Spleen (tissue), 13 donors: ENCODE data around the gene CD36. TPM values are rescaled to one million over a fixed set of nuclear protein-coding genes. Genes with fewer than 3 reads are reported as not detected.

Experiments used
- DNase-seq: peaks from one replicate; pipeline ENCODE4 v3.0.0-alpha.2; 2020
- H3K27ac ChIP-seq, 8 donors: fragments of 200-600 bp; sonication (generic) in 7 of 8; 1 replicate in 4 of 8; 2 replicates in 4 of 8; pipeline versions ENCODE4 v1.5.0 to v1.8.0; 2016 to 2021; ENCODE audit warnings: inconsistent platforms in 4 of 8, mild to moderate bottlenecking in 4 of 8, moderate library complexity in 1 of 8
- H3K27me3 ChIP-seq, 7 donors: fragments of 200-600 bp; sonication (generic) in 6 of 7; replicated peaks in 1 of 7; 1 replicate in 4 of 7; 2 replicates in 3 of 7; pipeline versions ENCODE4 v1.5.0 to v1.8.0; 2016 to 2021; ENCODE audit warnings: inconsistent platforms in 3 of 7, mild to moderate bottlenecking in 1 of 7
- H3K36me3 ChIP-seq, 6 donors: fragments of 200-600 bp; sonication (generic) in 5 of 6; 1 replicate in 4 of 6; 2 replicates in 2 of 6; pipeline versions ENCODE4 v1.5.0 to v1.8.0; 2016 to 2021; ENCODE audit warnings: inconsistent platforms in 2 of 6
- H3K4me1 ChIP-seq, 6 donors: fragments of 200-600 bp; sonication (generic) in 5 of 6; 1 replicate in 3 of 6; 2 replicates in 3 of 6; pipeline versions ENCODE4 v1.5.0 to v1.8.0; 2016 to 2021; ENCODE audit warnings: inconsistent platforms in 3 of 6
- H3K4me3 ChIP-seq, 8 donors: fragments of 200-600 bp; sonication (generic) in 7 of 8; 1 replicate in 4 of 8; 2 replicates in 4 of 8; pipeline versions ENCODE4 v1.5.0 to v1.8.0; 2016 to 2021; ENCODE audit warnings: inconsistent platforms in 4 of 8, mild to moderate bottlenecking in 4 of 8, moderate library complexity in 2 of 8
- H3K9me3 ChIP-seq, 8 donors: fragments of 200-600 bp; sonication (generic) in 7 of 8; 1 replicate in 4 of 8; 2 replicates in 4 of 8; pipeline versions ENCODE4 v1.5.0 to v1.8.0; 2016 to 2021; ENCODE audit warnings: inconsistent platforms in 4 of 8
- POLR2A ChIP-seq, 3 donors: fragments of 450-650 bp; IDR thresholded peaks; one replicate each; pipeline ENCODE4 v1.5.1; 2017; ENCODE audit warnings: antibody characterized with exemption in 3 of 3, mild to moderate bottlenecking in 1 of 3
- POLR2AphosphoS5 ChIP-seq, 3 donors: sonication (generic); formaldehyde crosslinking; IDR thresholded peaks; one replicate each; pipeline ENCODE4 v1.5.1; 2017; ENCODE audit warnings: antibody characterized with exemption in 3 of 3
- WGBS, 5 donors: extraction: QIAGEN DNeasy Blood & Tissue Kit in 3 of 5; methylation state at CpG; one replicate each; pipeline versions ENCODE4 v1.1.5 to v1.1.7; 2013 to 2018; 5-methylcytosine and 5-hydroxymethylcytosine counted together
- intact Hi-C: fragments of 100-400 bp; cut with DNase I; formaldehyde crosslinking; loops from one replicate; pipeline ENCODE4 v1.15.0; 2023; ENCODE audit warnings: low total_unique reads
- long read RNA-seq, 2 donors: transcript quantifications; one replicate each; lab custom pipeline, GENCODE V29; 2026
- polyA plus RNA-seq, 3 donors: library from polyadenylated mRNA; stranded (reverse); fragments of 200-250 nt; gene quantifications; one replicate each; pipeline ENCODE4 v1.2.1, GENCODE V29; 2013
- total RNA-seq, 7 donors: library from RNA; depleted of rRNA in 3 of 7; stranded (reverse); fragments of >200 nt in 3 of 7; fragmentation: NEBNext Ultra II Directional in 4 of 7; extraction: Animal tissue kit (Norgen Biotek cat#: 25700) in 4 of 7; gene quantifications; one replicate each; pipeline versions ENCODE4 v1.1.0 to v1.2.1, GENCODE V29; 2016 to 2021
- TF ChIP-seq, protein P1 (sequence below), 11 experiments: fragments of 200-600 bp in 7 of 11; fragments of 450-650 bp in 4 of 11; sonication (generic) in 4 of 11; IDR thresholded peaks in 8 of 11; conservative IDR thresholded peaks in 3 of 11; 1 replicate in 7 of 11; 2 replicates in 4 of 11; pipeline versions ENCODE4 v1.4.0 to v1.8.0; 2016 to 2021; ENCODE audit warnings: antibody characterized with exemption in 11 of 11, inconsistent platforms in 4 of 11, mild to moderate bottlenecking in 1 of 11
- donor health status: healthy with polysubstance abuse.
- donor health status: DM: no; HTN: no; CAD: no; lungs with moderate emphysema.
- donor health status: DM: no; HTN: no; CAD: no.
- donor health status: Bipolar disorder and iron deficiency.
- donor health status: healthy.
- donor health status: DM: no; HTN: no; CAD: no.
- donor health status: DM: yes; HTN: yes; CAD: no.

CD36 gene
- 1,000 to 10,000 TPM in 1 of 7 donors, 100 to 1,000 TPM in 6; 261 to 1,075 (median 759) TPM for total RNA-seq
- polyA plus RNA-seq = 100 to 1,000 TPM in 1 of 3 donors, 10 to 100 TPM in 2; 35.7 to 115 (median 60.3) TPM
- long read RNA-seq, donor 1, transcript CD36-204 (12 exons, 1,686 nt) = minor isoform, 19 of 137 reads
- long read RNA-seq, donor 1, transcript CD36-202 (14 exons, 1,942 nt) = major isoform, 22 of 137 reads
- long read RNA-seq, donor 1, transcript CD36-214 (15 exons, 2,298 nt) = minor isoform, 17 of 137 reads
- long read RNA-seq, donor 1, partial matches to known transcripts = 78 of 137 reads
- long read RNA-seq, donor 1, other reads (novel, unspliced or antisense) = 0 of 137 reads
- long read RNA-seq, donor 2, transcript CD36-204 (12 exons, 1,686 nt) = minor isoform, 34 of 182 reads
- long read RNA-seq, donor 2, transcript CD36-202 (14 exons, 1,942 nt) = major isoform, 38 of 182 reads
- long read RNA-seq, donor 2, transcript CD36-214 (15 exons, 2,298 nt) = minor isoform, 7 of 182 reads
- long read RNA-seq, donor 2, partial matches to known transcripts = 87 of 182 reads
- long read RNA-seq, donor 2, other reads (novel, unspliced or antisense) = 12 of 182 reads

DNA sequence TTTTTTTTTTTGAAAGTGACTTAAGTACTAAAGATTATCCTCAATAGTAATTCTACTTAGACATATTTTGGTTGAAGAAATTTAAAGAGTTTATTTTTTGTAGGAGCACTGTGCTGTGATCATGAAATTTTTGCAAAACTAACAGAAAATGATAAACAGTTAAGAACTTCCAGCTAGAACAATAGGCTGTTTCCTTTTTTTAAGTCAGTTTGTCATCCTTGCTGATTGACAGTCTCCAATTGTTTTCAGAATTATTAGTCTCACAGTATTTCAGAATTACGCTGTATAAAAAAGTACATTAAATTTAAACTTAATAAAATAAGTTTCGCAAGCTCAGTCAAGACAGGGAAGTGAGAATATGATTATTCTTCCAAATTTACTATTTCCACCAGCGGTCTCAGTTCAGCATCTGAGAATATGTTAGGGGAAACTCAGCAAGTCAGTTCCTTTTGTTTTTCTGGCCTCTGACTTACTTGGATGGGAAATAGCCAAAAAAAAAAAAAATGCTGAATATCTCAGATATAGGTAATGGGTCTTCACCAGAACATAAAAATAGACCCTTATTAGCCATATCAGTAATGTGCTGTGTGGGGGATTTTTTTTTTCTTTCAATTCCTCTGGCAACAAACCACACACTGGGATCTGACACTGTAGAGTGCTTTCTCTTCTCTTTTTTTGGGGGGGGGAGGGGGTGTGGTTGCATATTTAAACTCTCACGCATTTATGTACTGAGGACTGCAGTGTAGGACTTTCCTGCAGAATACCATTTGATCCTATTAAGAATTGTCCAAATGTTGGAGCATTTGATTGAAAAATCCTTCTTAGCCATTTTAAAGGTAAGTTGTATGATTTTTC is at the start of gene CD36:
Gene CD36, plus strand, starts transcription at position 732 of the 855 bp plus-strand sequence. CDS start 8,099 bp downstream, outside the sequence.
- H3K4me3 ChIP-seq = peak within 1 kb of the TSS; percentile 7 to 64 (median 28)
- H3K4me1 ChIP-seq = peaks cover 2 to 52% (median 30%) of the 10 kb centered on the region in 6 donors
- no peaks in the 10 kb centered on the region for H3K27me3 ChIP-seq
- peak within 1 kb of the TSS; percentile 44 to 84 (median 72) for H3K27ac ChIP-seq
- TF ChIP-seq POLR2AphosphoS5 (IDR thresholded peaks at IDR 0.05) (peak in 1 of 3 donors; percentile 45), POLR2A (IDR thresholded peaks at IDR 0.05) (peak in 2 of 3 donors; percentile 11 to 72)
- TF ChIP-seq, protein P1, sequence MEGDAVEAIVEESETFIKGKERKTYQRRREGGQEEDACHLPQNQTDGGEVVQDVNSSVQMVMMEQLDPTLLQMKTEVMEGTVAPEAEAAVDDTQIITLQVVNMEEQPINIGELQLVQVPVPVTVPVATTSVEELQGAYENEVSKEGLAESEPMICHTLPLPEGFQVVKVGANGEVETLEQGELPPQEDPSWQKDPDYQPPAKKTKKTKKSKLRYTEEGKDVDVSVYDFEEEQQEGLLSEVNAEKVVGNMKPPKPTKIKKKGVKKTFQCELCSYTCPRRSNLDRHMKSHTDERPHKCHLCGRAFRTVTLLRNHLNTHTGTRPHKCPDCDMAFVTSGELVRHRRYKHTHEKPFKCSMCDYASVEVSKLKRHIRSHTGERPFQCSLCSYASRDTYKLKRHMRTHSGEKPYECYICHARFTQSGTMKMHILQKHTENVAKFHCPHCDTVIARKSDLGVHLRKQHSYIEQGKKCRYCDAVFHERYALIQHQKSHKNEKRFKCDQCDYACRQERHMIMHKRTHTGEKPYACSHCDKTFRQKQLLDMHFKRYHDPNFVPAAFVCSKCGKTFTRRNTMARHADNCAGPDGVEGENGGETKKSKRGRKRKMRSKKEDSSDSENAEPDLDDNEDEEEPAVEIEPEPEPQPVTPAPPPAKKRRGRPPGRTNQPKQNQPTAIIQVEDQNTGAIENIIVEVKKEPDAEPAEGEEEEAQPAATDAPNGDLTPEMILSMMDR (IDR thresholded peaks at IDR 0.05 in 8 of 11, conservative IDR thresholded peaks at IDR 0.05 in 3 of 11) = no peak
- 32 to 46% (median 34%) methylated on average over 4 of the region's 4 CpGs for WGBS, 5 donors
- H3K9me3 ChIP-seq = no peaks in the 10 kb centered on the region
- no peak for DNase-seq
- intact Hi-C loops = no loop called here
- H3K36me3 ChIP-seq = no peaks in the 10 kb centered on the region

DNA sequence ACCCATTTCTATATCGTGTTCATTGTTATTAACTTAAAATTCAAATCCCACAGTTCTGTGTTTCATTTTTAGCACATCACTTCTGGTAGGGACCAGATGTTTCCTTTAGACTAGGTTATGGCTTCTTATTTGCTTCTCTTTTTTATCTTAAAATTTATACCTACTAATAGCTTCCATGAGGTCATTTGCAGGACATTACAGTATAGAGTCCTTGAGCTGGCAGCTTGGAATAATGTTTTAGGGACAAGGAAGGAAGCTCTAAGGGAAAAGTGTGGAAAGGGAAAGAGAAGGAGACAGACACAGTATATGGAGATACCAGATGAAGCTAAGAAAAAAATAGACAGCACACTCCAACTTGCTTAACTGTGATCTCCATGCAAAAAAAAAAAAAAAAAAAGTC is 48.8 kb upstream of the CD36 start:
- H3K27me3 ChIP-seq = no peaks in the 10 kb centered on the region
- peaks cover 0 to 11% (median 2%) of the 10 kb centered on the region in 6 donors for H3K4me1 ChIP-seq
- TF ChIP-seq, protein P1 (IDR thresholded peaks at IDR 0.05 in 8 of 11, conservative IDR thresholded peaks at IDR 0.05 in 3 of 11) = no peak
- TF ChIP-seq POLR2AphosphoS5 (IDR thresholded peaks at IDR 0.05) (no peak), POLR2A (IDR thresholded peaks at IDR 0.05) (no peak)
- H3K9me3 ChIP-seq = no peaks in the 10 kb centered on the region
- DNase-seq = no peak
- 0 to 28% (median 16%) methylated on average over 1 of the region's 1 CpG for WGBS, 5 donors
- H3K4me3 ChIP-seq = no peak overlapping the region
- intact Hi-C loops = no loop called here
- no peaks in the 10 kb centered on the region for H3K36me3 ChIP-seq
- H3K27ac ChIP-seq = peak overlapping the region in 6 of 8 donors; percentile 10 to 72 (median 29)

DNA sequence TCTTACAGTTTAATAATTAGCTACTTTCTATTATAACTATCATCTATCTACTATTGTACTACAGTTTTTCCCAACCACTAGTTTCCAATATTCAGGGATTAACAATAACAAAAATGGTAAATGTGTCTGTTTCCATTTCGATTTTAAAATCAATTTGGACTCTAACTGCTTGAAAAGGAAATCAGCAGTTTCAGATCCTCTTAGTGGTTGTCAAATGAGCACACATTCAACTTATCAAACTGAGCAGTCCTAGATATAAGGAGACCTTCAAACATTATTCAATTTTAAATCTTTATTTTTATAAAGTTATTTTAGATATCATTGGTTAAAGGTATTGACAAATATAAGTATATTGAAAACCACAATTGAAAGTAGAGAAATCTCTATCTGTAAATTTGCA is 46.8 kb upstream of the CD36 start:
- TF ChIP-seq POLR2A (IDR thresholded peaks at IDR 0.05) = no peak
- TF ChIP-seq, protein P1 (IDR thresholded peaks at IDR 0.05 in 8 of 11, conservative IDR thresholded peaks at IDR 0.05 in 3 of 11) = no peak
- no peak for TF ChIP-seq POLR2AphosphoS5 (IDR thresholded peaks at IDR 0.05)
- DNase-seq = no peak
- H3K27me3 ChIP-seq = no peaks in the 10 kb centered on the region
- peaks cover 0 to 11% (median 2%) of the 10 kb centered on the region in 6 donors for H3K4me1 ChIP-seq
- H3K27ac ChIP-seq = peak overlapping the region in 1 of 8 donors; percentile 3
- no peaks in the 10 kb centered on the region for H3K9me3 ChIP-seq
- H3K36me3 ChIP-seq = no peaks in the 10 kb centered on the region
- intact Hi-C loops = no loop called here
- H3K4me3 ChIP-seq = no peak overlapping the region
- WGBS, 5 donors = 22 to 49% (median 35%) methylated on average over 1 of the region's 1 CpG
